ENCODE results near the gene NPAS3. TPM values are rescaled to one million over a fixed set of nuclear protein-coding genes. Genes with fewer than 3 reads are reported as not detected.

Gene NPAS3
- total and polyA plus RNA-seq, 2 donors = 1.0 to 1.2 TPM

GRCh38 chr14:33056213-33056612 is 117.5 kb downstream of the NPAS3 start:
- WGBS = 94% methylated on average over 4 of the region's 4 CpGs
- Histone ChIP-seq H3K36me3 (ENCODE audit: control insufficient read depth in 2 of 2, insufficient read depth in 2 of 2, low read length in 1 of 2) (no peaks in the 10 kb centered on the region), H3K27ac (ENCODE audit: low read depth in 1 of 2, low read length in 1 of 2) (no peak overlapping the region), H3K9me3 (ENCODE audit: control insufficient read depth in 2 of 2, insufficient read depth in 1 of 2, low read length in 1 of 2) (no peaks in the 10 kb centered on the region), H3K4me3 (ENCODE audit: low read length in 2 of 2) (no peak overlapping the region), H3K27me3 (ENCODE audit: control insufficient read depth in 2 of 2, insufficient read depth in 1 of 2, low read length in 1 of 2) (no peaks in the 10 kb centered on the region), H3K4me1 (ENCODE audit: control insufficient read depth in 2 of 2, insufficient read depth in 2 of 2, low read length in 2 of 2) (no peaks in the 10 kb centered on the region)
- DNase-seq (ENCODE audit: low read depth in 6 of 9, low spot score in 9 of 9) = no peak

- no peak overlapping the region for H3K4me3 ChIP-seq (ENCODE audit: low read length in 2 of 2)
- no peaks in the 10 kb centered on the region for H3K4me1 ChIP-seq (ENCODE audit: control insufficient read depth in 2 of 2, insufficient read depth in 2 of 2, low read length in 2 of 2)
- DNase-seq (ENCODE audit: low read depth in 6 of 9, low spot score in 9 of 9) = no peak
- WGBS = over 99% methylated on average over 4 of the region's 4 CpGs
- no peak overlapping the region for H3K27ac ChIP-seq (ENCODE audit: low read depth in 1 of 2, low read length in 1 of 2)
- no peaks in the 10 kb centered on the region for H3K36me3 ChIP-seq (ENCODE audit: control insufficient read depth in 2 of 2, insufficient read depth in 2 of 2, low read length in 1 of 2)
- H3K27me3 ChIP-seq (ENCODE audit: control insufficient read depth in 2 of 2, insufficient read depth in 1 of 2, low read length in 1 of 2) = no peaks in the 10 kb centered on the region
- H3K9me3 ChIP-seq (ENCODE audit: control insufficient read depth in 2 of 2, insufficient read depth in 1 of 2, low read length in 1 of 2) = no peaks in the 10 kb centered on the region
These were observed 118.9 kb downstream of the NPAS3 start for GRCh38 chr14:33057585-33057984.

GRCh38 chr14:33061667-33062325 is 123.1 kb downstream of the NPAS3 start:
- Histone ChIP-seq H3K4me3 (ENCODE audit: low read length in 2 of 2) (no peak overlapping the region), H3K36me3 (ENCODE audit: control insufficient read depth in 2 of 2, insufficient read depth in 2 of 2, low read length in 1 of 2) (no peaks in the 10 kb centered on the region), H3K9me3 (ENCODE audit: control insufficient read depth in 2 of 2, insufficient read depth in 1 of 2, low read length in 1 of 2) (no peaks in the 10 kb centered on the region), H3K27ac (ENCODE audit: low read depth in 1 of 2, low read length in 1 of 2) (no peak overlapping the region), H3K4me1 (ENCODE audit: control insufficient read depth in 2 of 2, insufficient read depth in 2 of 2, low read length in 2 of 2) (no peaks in the 10 kb centered on the region), H3K27me3 (ENCODE audit: control insufficient read depth in 2 of 2, insufficient read depth in 1 of 2, low read length in 1 of 2) (no peaks in the 10 kb centered on the region)
- DNase-seq (ENCODE audit: low read depth in 6 of 9, low spot score in 9 of 9) = no peak
- 93% methylated on average over 6 of the region's 6 CpGs for WGBS

GRCh38 chr14:33062476-33062875 is 123.8 kb downstream of the NPAS3 start:
- H3K36me3 ChIP-seq (ENCODE audit: control insufficient read depth in 2 of 2, insufficient read depth in 2 of 2, low read length in 1 of 2) = no peaks in the 10 kb centered on the region
- H3K9me3 ChIP-seq (ENCODE audit: control insufficient read depth in 2 of 2, insufficient read depth in 1 of 2, low read length in 1 of 2) = no peaks in the 10 kb centered on the region
- no peak for DNase-seq (ENCODE audit: low read depth in 6 of 9, low spot score in 9 of 9)
- no peak overlapping the region for H3K27ac ChIP-seq (ENCODE audit: low read depth in 1 of 2, low read length in 1 of 2)
- H3K4me3 ChIP-seq (ENCODE audit: low read length in 2 of 2) = no peak overlapping the region
- no peaks in the 10 kb centered on the region for H3K27me3 ChIP-seq (ENCODE audit: control insufficient read depth in 2 of 2, insufficient read depth in 1 of 2, low read length in 1 of 2)
- H3K4me1 ChIP-seq (ENCODE audit: control insufficient read depth in 2 of 2, insufficient read depth in 2 of 2, low read length in 2 of 2) = no peaks in the 10 kb centered on the region
- WGBS = 95% methylated on average over 9 of the region's 9 CpGs

GRCh38 chr14:33062881-33063280 is 124.2 kb downstream of the NPAS3 start:
- no peak overlapping the region for H3K27ac ChIP-seq (ENCODE audit: low read depth in 1 of 2, low read length in 1 of 2)
- no peak overlapping the region for H3K4me3 ChIP-seq (ENCODE audit: low read length in 2 of 2)
- no peaks in the 10 kb centered on the region for H3K9me3 ChIP-seq (ENCODE audit: control insufficient read depth in 2 of 2, insufficient read depth in 1 of 2, low read length in 1 of 2)
- no peaks in the 10 kb centered on the region for H3K27me3 ChIP-seq (ENCODE audit: control insufficient read depth in 2 of 2, insufficient read depth in 1 of 2, low read length in 1 of 2)
- no peak for DNase-seq (ENCODE audit: low read depth in 6 of 9, low spot score in 9 of 9)
- no peaks in the 10 kb centered on the region for H3K36me3 ChIP-seq (ENCODE audit: control insufficient read depth in 2 of 2, insufficient read depth in 2 of 2, low read length in 1 of 2)
- WGBS = 89% methylated on average over 2 of the region's 2 CpGs
- H3K4me1 ChIP-seq (ENCODE audit: control insufficient read depth in 2 of 2, insufficient read depth in 2 of 2, low read length in 2 of 2) = no peaks in the 10 kb centered on the region

GRCh38 chr14:33063521-33063920 is 124.8 kb downstream of the NPAS3 start:
- H3K4me1 ChIP-seq (ENCODE audit: control insufficient read depth in 2 of 2, insufficient read depth in 2 of 2, low read length in 2 of 2) = no peaks in the 10 kb centered on the region
- no peak overlapping the region for H3K27ac ChIP-seq (ENCODE audit: low read depth in 1 of 2, low read length in 1 of 2)
- no peaks in the 10 kb centered on the region for H3K36me3 ChIP-seq (ENCODE audit: control insufficient read depth in 2 of 2, insufficient read depth in 2 of 2, low read length in 1 of 2)
- no peak for DNase-seq (ENCODE audit: low read depth in 6 of 9, low spot score in 9 of 9)
- WGBS = 97% methylated on average over 4 of the region's 4 CpGs
- H3K9me3 ChIP-seq (ENCODE audit: control insufficient read depth in 2 of 2, insufficient read depth in 1 of 2, low read length in 1 of 2) = no peaks in the 10 kb centered on the region
- no peaks in the 10 kb centered on the region for H3K27me3 ChIP-seq (ENCODE audit: control insufficient read depth in 2 of 2, insufficient read depth in 1 of 2, low read length in 1 of 2)
- no peak overlapping the region for H3K4me3 ChIP-seq (ENCODE audit: low read length in 2 of 2)

GRCh38 chr14:33065634-33066033 is 127.0 kb downstream of the NPAS3 start:
- Histone ChIP-seq H3K4me3 (ENCODE audit: low read length in 2 of 2) (no peak overlapping the region), H3K4me1 (ENCODE audit: control insufficient read depth in 2 of 2, insufficient read depth in 2 of 2, low read length in 2 of 2) (no peaks in the 10 kb centered on the region), H3K9me3 (ENCODE audit: control insufficient read depth in 2 of 2, insufficient read depth in 1 of 2, low read length in 1 of 2) (no peaks in the 10 kb centered on the region), H3K27ac (ENCODE audit: low read depth in 1 of 2, low read length in 1 of 2) (no peak overlapping the region), H3K27me3 (ENCODE audit: control insufficient read depth in 2 of 2, insufficient read depth in 1 of 2, low read length in 1 of 2) (no peaks in the 10 kb centered on the region), H3K36me3 (ENCODE audit: control insufficient read depth in 2 of 2, insufficient read depth in 2 of 2, low read length in 1 of 2) (no peaks in the 10 kb centered on the region)
- DNase-seq (ENCODE audit: low read depth in 6 of 9, low spot score in 9 of 9) = no peak

- no peak for DNase-seq (ENCODE audit: low read depth in 6 of 9, low spot score in 9 of 9)
- 98% methylated on average over 3 of the region's 3 CpGs for WGBS
- no peaks in the 10 kb centered on the region for H3K27me3 ChIP-seq (ENCODE audit: control insufficient read depth in 2 of 2, insufficient read depth in 1 of 2, low read length in 1 of 2)
These were observed 129.4 kb downstream of the NPAS3 start for GRCh38 chr14:33068040-33068439.

GRCh38 chr14:33068626-33069025 is 129.9 kb downstream of the NPAS3 start:
- no peaks in the 10 kb centered on the region for H3K36me3 ChIP-seq (ENCODE audit: control insufficient read depth in 2 of 2, insufficient read depth in 2 of 2, low read length in 1 of 2)
- 97% methylated on average over 6 of the region's 6 CpGs for WGBS
- H3K4me1 ChIP-seq (ENCODE audit: control insufficient read depth in 2 of 2, insufficient read depth in 2 of 2, low read length in 2 of 2) = no peaks in the 10 kb centered on the region
- no peaks in the 10 kb centered on the region for H3K9me3 ChIP-seq (ENCODE audit: control insufficient read depth in 2 of 2, insufficient read depth in 1 of 2, low read length in 1 of 2)
- H3K4me3 ChIP-seq (ENCODE audit: low read length in 2 of 2) = no peak overlapping the region
- no peak overlapping the region for H3K27ac ChIP-seq (ENCODE audit: low read depth in 1 of 2, low read length in 1 of 2)
- H3K27me3 ChIP-seq (ENCODE audit: control insufficient read depth in 2 of 2, insufficient read depth in 1 of 2, low read length in 1 of 2) = no peaks in the 10 kb centered on the region
- no peak for DNase-seq (ENCODE audit: low read depth in 6 of 9, low spot score in 9 of 9)

More at GRCh38 chr14:33068040-33068439, 129.4 kb downstream of the NPAS3 start:
- no peak overlapping the region for H3K27ac ChIP-seq (ENCODE audit: low read depth in 1 of 2, low read length in 1 of 2)
- no peaks in the 10 kb centered on the region for H3K36me3 ChIP-seq (ENCODE audit: control insufficient read depth in 2 of 2, insufficient read depth in 2 of 2, low read length in 1 of 2)
- H3K9me3 ChIP-seq (ENCODE audit: control insufficient read depth in 2 of 2, insufficient read depth in 1 of 2, low read length in 1 of 2) = no peaks in the 10 kb centered on the region
- no peaks in the 10 kb centered on the region for H3K4me1 ChIP-seq (ENCODE audit: control insufficient read depth in 2 of 2, insufficient read depth in 2 of 2, low read length in 2 of 2)
- no peak overlapping the region for H3K4me3 ChIP-seq (ENCODE audit: low read length in 2 of 2)

All from thymus (tissue), 11 donors.